ENCODE measurements around the gene USP7. TPM values are rescaled to one million over a fixed set of nuclear protein-coding genes. Genes with fewer than 3 reads are reported as not detected.

Gene USP7
- total RNA-seq, 1 experiment from 2014 or later = 228 TPM

GRCh38 chr16:8955828-8956227 lies 7.9 kb downstream of the USP7 start:
- DNase-seq (ENCODE audit: low spot score) = no peak
- H3K4me1 ChIP-seq (ENCODE audit: insufficient read depth, low read length, poor library complexity, severe bottlenecking) = peaks cover 72% of the 10 kb centered on the region
- no peaks in the 10 kb centered on the region for H3K27me3 ChIP-seq (replicated peaks; ENCODE audit: insufficient read depth, low read depth, low read length, poor library complexity)
- no TSS peak for BruUV-seq (replicated peaks)
- intact Hi-C loops (cut with micrococcal nuclease; ENCODE audit: unreplicated experiment) = no loop called here
- no peaks in the 10 kb centered on the region for H3K36me3 ChIP-seq (ENCODE audit: insufficient read depth, low read length, poor library complexity, severe bottlenecking)
- ChIA-PET POLR2A (ENCODE audit: low non-redundant PET) (no interaction called here), CTCF (no interaction called here)
- no peak overlapping the region for H3K27ac ChIP-seq (ENCODE audit: low read depth, low read length, poor library complexity, severe bottlenecking)
- no peak for TF ChIP-seq EZH2 (IDR thresholded peaks at IDR 0.05; ENCODE audit: borderline replicate concordance, low read depth, low read length, poor library complexity, severe bottlenecking)
- TF ChIP-seq, protein P1, sequence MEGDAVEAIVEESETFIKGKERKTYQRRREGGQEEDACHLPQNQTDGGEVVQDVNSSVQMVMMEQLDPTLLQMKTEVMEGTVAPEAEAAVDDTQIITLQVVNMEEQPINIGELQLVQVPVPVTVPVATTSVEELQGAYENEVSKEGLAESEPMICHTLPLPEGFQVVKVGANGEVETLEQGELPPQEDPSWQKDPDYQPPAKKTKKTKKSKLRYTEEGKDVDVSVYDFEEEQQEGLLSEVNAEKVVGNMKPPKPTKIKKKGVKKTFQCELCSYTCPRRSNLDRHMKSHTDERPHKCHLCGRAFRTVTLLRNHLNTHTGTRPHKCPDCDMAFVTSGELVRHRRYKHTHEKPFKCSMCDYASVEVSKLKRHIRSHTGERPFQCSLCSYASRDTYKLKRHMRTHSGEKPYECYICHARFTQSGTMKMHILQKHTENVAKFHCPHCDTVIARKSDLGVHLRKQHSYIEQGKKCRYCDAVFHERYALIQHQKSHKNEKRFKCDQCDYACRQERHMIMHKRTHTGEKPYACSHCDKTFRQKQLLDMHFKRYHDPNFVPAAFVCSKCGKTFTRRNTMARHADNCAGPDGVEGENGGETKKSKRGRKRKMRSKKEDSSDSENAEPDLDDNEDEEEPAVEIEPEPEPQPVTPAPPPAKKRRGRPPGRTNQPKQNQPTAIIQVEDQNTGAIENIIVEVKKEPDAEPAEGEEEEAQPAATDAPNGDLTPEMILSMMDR (conservative IDR thresholded peaks at IDR 0.05; ENCODE audit: low read depth, low read length) = no peak
- H3K4me3 ChIP-seq (ENCODE audit: low read depth, low read length, poor library complexity, severe bottlenecking) = no peak overlapping the region
- no peaks in the 10 kb centered on the region for H3K9me3 ChIP-seq (ENCODE audit: low read depth, low read length, poor library complexity, severe bottlenecking)

- Histone ChIP-seq H3K4me3 (ENCODE audit: low read depth, low read length, poor library complexity, severe bottlenecking) (no peak overlapping the region), H3K4me1 (ENCODE audit: insufficient read depth, low read length, poor library complexity, severe bottlenecking) (peaks cover 50% of the 10 kb centered on the region), H3K27me3 (replicated peaks; ENCODE audit: insufficient read depth, low read depth, low read length, poor library complexity) (no peaks in the 10 kb centered on the region), H3K9me3 (ENCODE audit: low read depth, low read length, poor library complexity, severe bottlenecking) (no peaks in the 10 kb centered on the region), H3K36me3 (ENCODE audit: insufficient read depth, low read length, poor library complexity, severe bottlenecking) (no peaks in the 10 kb centered on the region), H3K27ac (ENCODE audit: low read depth, low read length, poor library complexity, severe bottlenecking) (no peak overlapping the region)
- ChIA-PET POLR2A (ENCODE audit: low non-redundant PET) (no interaction called here), CTCF (interaction anchor here (0.7 kb wide), 2 partner anchors 17 to 98 kb away, joined by 4 to 7 read pairs; no protein-coding TSS in a partner anchor)
- TF ChIP-seq, protein P1 (conservative IDR thresholded peaks at IDR 0.05; ENCODE audit: low read depth, low read length) = no peak
- no peak for TF ChIP-seq EZH2 (IDR thresholded peaks at IDR 0.05; ENCODE audit: borderline replicate concordance, low read depth, low read length, poor library complexity, severe bottlenecking)
- no peak for DNase-seq (ENCODE audit: low spot score)
- intact Hi-C loops (cut with micrococcal nuclease; ENCODE audit: unreplicated experiment) = no loop called here
- no TSS peak for BruUV-seq (replicated peaks)
Measured at GRCh38 chr16:8953064-8953463, 10.6 kb downstream of the USP7 start.

DNA sequence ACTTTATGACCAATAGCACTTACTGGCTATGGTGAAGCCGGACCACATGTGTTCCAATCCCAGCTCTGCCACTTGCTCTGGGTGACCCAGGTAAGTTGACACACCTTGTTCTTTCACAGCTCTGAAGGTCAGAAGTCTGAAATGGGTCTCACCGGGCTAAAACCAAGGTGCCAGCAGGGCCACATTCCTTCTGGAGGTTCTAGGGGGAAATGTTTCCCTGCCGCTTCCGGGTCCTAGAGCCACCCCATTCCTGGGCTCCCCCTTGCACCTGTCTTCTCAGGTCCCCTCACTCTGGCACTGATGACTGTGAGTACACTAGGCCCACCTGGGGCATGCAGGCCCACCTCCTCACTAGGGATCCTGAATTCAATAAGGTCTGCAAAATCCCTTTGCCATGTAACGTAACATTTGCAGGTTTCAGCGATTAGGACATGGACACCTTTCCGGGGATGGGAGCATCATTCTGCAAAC lies 11.4 kb downstream of the USP7 start:
- Histone ChIP-seq H3K36me3 (ENCODE audit: insufficient read depth, low read length, poor library complexity, severe bottlenecking) (no peaks in the 10 kb centered on the region), H3K4me3 (ENCODE audit: low read depth, low read length, poor library complexity, severe bottlenecking) (no peak overlapping the region), H3K4me1 (ENCODE audit: insufficient read depth, low read length, poor library complexity, severe bottlenecking) (peaks cover 44% of the 10 kb centered on the region), H3K9me3 (ENCODE audit: low read depth, low read length, poor library complexity, severe bottlenecking) (no peaks in the 10 kb centered on the region), H3K27ac (ENCODE audit: low read depth, low read length, poor library complexity, severe bottlenecking) (no peak overlapping the region), H3K27me3 (replicated peaks; ENCODE audit: insufficient read depth, low read depth, low read length, poor library complexity) (no peaks in the 10 kb centered on the region)
- ChIA-PET POLR2A (ENCODE audit: low non-redundant PET) (no interaction called here), CTCF (no interaction called here)
- no peak for DNase-seq (ENCODE audit: low spot score)
- intact Hi-C loops (cut with micrococcal nuclease; ENCODE audit: unreplicated experiment) = no loop called here
- BruUV-seq (replicated peaks) = no TSS peak
- TF ChIP-seq, protein P1 (conservative IDR thresholded peaks at IDR 0.05; ENCODE audit: low read depth, low read length) = no peak
- TF ChIP-seq EZH2 (IDR thresholded peaks at IDR 0.05; ENCODE audit: borderline replicate concordance, low read depth, low read length, poor library complexity, severe bottlenecking) = no peak
